ENCODE data around the gene CHERP.

The CHERP gene

GRCh38 chr19:16542045-16542909, at the start of gene CHERP:
TSS of gene CHERP (minus strand) at chr19:16542437. CDS start at chr19:16542378, 59 bp downstream.
- DNase-seq = peak; percentile 46

- DNase-seq = no peak
These were observed 48.9 kb upstream of the CHERP start for GRCh38 chr19:16590876-16591802.

GRCh38 chr19:16589917-16590316, 47.7 kb upstream of the CHERP start:
- DNase-seq = no peak

DNA sequence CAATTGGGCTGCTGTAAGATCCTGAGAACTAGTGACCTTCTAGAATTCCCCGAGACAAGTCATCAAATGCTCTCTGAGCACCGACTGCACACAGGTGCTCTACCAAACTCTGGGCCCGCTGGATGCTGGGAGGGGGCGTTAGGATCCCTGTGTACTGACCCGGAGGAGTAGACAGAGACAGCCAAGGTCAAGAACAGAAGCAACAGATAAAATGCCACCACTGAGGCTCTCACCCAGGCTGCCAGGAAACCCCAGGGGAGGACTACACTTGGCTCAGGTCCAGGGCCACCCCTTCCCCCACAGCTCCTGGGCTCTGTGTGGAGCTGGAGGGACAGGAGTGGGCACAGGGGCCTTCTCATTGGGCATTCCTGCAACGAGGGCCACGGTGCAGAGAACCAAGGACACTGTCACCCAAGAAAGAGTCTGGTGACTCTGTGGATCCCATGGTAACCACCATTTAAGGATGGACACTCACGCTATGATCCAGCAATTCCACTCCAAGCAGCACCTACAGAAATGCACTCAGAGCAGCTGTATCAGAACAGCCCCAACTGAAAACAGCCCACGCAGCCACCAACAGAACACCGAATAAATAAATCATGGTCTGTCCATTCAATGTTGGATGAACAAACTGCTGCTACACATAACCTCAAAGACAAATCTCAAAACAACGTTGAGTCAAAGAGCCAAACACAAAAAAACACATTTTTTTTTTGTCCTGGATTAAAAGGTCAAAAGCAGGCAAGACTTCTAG, 46.8 kb upstream of the CHERP start:
- no peak for DNase-seq

GRCh38 chr19:16587833-16588823, 45.9 kb upstream of the CHERP start:
- DNase-seq = no peak

DNA sequence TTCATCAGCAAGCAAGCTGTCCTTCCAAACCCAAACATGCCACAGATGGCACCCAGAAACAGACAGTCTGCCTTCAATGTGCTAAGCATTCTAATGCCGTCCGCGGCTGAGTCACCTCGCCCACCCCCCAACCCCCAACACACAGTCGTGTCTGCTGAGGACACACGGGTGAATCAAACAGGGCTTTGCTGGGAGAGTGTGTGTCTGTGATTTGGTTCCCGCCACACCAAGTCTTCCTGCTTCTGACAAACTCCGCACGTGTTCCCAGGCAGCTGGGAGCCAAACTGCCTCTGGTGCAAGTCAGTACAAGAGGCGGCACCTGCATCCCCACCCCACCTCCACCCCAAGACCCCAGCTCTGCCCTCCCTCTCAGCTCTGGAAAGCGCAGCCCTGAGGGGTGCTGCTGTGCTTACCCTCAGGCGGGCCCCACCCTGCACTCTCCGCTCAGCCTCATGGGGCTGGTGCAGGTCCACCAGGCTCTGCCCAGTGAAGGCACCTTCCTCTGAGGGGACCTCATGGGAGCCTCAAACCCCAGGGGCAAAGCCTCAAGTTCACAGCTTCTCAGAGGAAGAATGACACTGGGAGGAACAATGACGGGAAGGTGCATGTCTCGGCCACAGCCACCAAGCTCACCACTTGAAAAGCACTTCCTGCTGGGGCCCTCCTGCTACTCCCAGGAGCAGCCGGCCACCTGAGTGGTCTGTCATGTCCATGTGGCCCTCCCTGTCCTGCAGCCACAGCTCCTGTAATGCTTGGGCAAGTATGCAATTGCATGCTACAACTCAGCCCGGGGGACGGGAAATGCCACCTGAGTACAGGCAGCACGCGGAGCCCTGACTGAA, 45.0 kb upstream of the CHERP start:
- no peak for DNase-seq

GRCh38 chr19:16586477-16586871, 44.2 kb upstream of the CHERP start:
- no peak for DNase-seq

- DNase-seq = no peak
These were observed 43.7 kb upstream of the CHERP start for GRCh38 chr19:16585808-16586476.

- DNase-seq = no peak
These were observed 43.0 kb upstream of the CHERP start for GRCh38 chr19:16585094-16585801.

DNA sequence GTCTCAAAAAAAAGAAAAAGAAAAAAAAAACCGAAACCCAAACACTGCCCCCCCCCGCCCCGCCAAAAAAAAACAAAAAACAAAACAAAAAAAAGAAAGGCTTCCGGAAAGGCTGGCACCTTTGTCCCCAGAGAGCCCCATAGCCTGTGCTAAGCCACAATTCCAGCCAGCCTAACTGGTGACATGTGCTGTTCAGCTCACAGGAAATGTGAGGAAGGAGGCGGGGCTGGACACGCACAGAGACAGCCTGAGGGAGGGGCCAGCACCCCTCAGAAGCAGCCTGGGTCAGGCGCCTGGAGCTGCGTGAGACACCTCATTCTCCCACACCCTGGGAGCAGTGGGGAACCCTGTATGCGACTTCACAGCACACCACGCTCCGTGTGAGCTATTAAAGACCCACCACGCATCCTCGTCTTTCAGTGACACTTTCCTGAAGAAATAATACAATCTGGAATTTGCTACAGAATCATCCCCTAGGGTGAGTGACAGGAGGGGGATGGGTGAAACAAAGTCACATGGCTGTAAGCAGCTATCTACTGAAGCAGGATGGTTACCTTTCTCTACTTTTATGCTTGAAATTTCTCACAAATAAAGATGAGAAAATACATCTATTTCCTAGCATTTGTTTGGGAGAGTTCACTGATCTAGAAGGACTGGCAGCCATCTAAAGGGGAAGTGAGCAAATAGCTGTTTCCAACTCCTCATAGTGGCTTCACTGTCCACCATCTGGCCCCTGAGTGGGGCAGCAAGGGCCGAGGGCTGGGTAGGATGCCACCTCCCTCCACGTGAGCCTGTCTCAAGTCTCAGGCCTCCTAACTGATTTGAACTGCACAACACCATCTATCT, 42.2 kb upstream of the CHERP start:
- peak; percentile 55 for DNase-seq

GRCh38 chr19:16582486-16583261, 40.4 kb upstream of the CHERP start:
- DNase-seq = no peak

DNA sequence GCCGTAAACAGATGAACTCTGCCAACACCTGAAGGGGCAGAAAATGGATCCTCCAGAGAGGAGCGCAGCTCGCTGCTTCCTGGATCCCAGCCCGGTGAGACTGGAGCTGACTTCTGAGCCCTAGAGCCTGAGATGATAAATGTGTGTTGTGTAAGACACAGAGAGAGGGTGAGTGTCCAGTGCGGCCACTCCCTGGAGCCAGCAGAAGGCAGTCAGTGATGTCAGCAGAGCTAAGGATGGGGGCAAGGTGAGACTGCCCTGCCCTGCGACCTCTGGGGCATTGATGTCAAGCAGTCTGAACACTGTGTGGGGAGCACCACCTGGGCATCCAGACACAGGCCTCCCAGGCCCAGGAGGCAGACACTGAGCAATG, 39.7 kb upstream of the CHERP start:
- no peak for DNase-seq

DNA sequence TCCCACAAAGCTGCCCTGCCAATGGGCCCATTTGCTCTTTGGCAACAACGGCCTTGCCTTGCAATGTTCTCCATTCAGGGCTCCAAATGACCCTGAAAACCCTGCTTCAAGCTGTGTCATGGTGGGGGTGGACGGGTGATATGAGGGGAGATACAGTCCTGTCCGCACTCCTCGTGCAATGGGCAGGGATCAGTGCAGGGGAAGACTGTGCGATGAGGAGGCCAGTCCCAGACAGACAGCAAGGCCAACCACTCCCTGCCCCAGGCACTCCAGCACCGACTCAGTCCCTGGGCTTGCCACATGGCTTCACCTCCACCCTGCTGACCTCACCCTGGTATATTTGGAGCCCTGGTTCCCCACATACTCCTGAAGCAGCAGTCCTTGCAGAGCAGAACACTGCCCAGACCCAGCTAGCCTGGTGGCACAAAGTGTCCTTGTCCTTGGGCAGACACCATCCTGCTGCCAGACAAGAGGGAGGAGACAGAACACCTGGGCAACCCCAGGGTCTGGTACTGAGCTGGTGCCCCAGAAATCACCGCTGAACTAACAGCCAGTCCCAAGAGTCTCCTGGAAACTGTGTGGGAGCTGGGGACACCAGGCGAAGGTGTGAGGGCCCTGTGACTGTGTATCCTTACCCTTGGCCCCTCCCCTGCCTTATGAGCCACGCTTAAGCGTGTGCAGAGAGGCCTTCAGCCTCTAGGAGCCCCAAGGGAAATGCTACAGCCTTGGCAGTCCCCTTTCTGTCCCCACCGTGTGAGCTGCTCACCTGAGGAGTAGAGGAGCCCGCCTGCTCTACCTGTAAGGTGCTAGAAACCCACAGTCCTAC, 39.1 kb upstream of the CHERP start:
- no peak for DNase-seq

- no peak for DNase-seq
These were observed 37.1 kb upstream of the CHERP start for GRCh38 chr19:16579381-16579780.

GRCh38 chr19:16577531-16577985, 35.3 kb upstream of the CHERP start:
- no peak for DNase-seq

DNA sequence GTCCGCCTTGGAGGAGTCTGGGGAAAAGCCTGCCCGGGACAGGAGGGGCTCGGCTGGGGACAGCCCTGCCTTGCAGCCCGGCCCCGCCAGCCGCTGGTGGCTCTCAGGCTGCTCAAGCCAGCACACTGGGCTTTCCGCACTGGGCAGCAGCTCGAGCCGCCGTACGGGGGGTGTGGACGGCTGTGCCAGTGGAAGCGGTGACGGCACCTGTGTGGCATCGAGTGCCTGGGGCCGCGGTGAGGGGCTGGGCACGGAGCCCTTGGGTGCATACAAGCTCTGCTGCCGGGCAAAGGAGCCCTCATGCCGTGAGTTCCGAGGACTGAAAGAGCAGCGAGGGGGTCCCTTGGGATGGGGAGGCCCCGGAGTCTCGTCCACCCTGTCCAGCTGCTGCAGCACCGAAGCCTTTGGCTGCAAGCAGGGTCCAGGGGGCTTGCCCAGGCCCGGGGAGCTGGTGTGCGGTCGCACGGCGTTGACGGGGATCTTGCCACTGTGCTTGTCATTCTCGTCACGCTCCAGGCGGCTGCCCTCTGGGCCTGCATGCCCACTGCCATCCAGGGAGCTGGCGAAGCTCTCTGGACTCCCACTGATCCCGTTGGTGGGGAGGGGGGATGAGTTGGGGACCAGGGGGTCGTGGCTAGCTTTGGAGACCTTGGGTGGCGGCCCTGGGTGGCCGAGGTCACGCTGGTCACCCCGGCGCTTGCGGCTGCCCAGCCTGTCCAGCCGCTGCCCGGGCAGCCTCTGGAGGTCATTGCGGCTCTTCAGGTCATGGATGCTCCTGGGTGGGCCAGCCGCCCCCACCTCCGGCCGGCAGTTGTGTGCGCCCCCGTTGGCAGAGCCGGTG, 34.7 kb upstream of the CHERP start:
- no peak for DNase-seq
